SK-N-SH (cell line): ENCODE results near the gene KCNK18. TPM values are rescaled to one million over a fixed set of nuclear protein-coding genes. Genes with fewer than 3 reads are reported as not detected.

Experiments
- CTCF ChIA-PET: fragments of 300-600, 350-600 bp; formaldehyde crosslinking; extraction: SDS; loops from one replicate; lab custom pipeline; 2021; lab: Yijun Ruan, JAX
- POLR2A ChIA-PET: fragments of 350-600 bp; sonication (Branson Sonifier 250); formaldehyde crosslinking; extraction: SDS; loops from one replicate; lab custom pipeline; 2020; ENCODE audit warnings: antibody characterized with exemption, inconsistent platforms; lab: Yijun Ruan, JAX
- DNase-seq: peaks from one replicate; pipeline ENCODE4 v3.0.0; 2012
- H2AFZ ChIP-seq: fragments of 200-600 bp; sonication (generic); 2 replicates; pipeline ENCODE4 v1.8.1; 2016; ENCODE audit warnings: antibody characterized with exemption, mild to moderate bottlenecking, low read depth
- H3F3A ChIP-seq: fragments of 200-600 bp; sonication (generic); replicated peaks from 2 replicates; pipeline ENCODE3; 2016; ENCODE audit warnings: antibody characterized with exemption, mild to moderate bottlenecking; ENCODE audit not compliant: insufficient read depth
- H3K27ac ChIP-seq, 2 experiments: fragments of 200-500 bp in 1 of 2; fragments of 200-600 bp in 1 of 2; sonication (Bioruptor generic) in 1 of 2; sonication (generic), shearing (Covaris generic) in 1 of 2; 2 replicates each; pipeline versions ENCODE4 v1.5.1 to v1.6.1; 2014 to 2016; ENCODE audit warnings: low read depth in 2 of 2, inconsistent platforms in 1 of 2, low read length in 1 of 2, mild to moderate bottlenecking in 1 of 2, mixed read lengths in 1 of 2
- H3K27me3 ChIP-seq: fragments of 200-600 bp; sonication (generic), shearing (Covaris generic); 2 replicates; pipeline ENCODE4 v1.6.1; 2016; ENCODE audit warnings: mixed run types; ENCODE audit not compliant: insufficient read depth
- H3K36me3 ChIP-seq, 2 experiments: fragments of 200-500 bp in 1 of 2; fragments of 200-600 bp in 1 of 2; sonication (Bioruptor generic) in 1 of 2; sonication (generic) in 1 of 2; replicated peaks in 1 of 2; 2 replicates each; pipeline versions ENCODE3 to v1.5.1; 2014 to 2016; ENCODE audit warnings: low read length in 1 of 2, mild to moderate bottlenecking in 1 of 2; ENCODE audit not compliant: insufficient read depth in 2 of 2, control insufficient read depth in 1 of 2
- H3K4me1 ChIP-seq, 2 experiments: fragments of 200-500 bp in 1 of 2; fragments of 200-600 bp in 1 of 2; sonication (Bioruptor generic) in 1 of 2; sonication (generic), shearing (Covaris generic) in 1 of 2; 2 replicates each; pipeline versions ENCODE4 v1.5.1 to v1.6.1; 2014 to 2016; ENCODE audit warnings: low read depth in 1 of 2, low read length in 1 of 2, mixed run types in 1 of 2; ENCODE audit not compliant: insufficient read depth in 2 of 2, control insufficient read depth in 1 of 2
- H3K4me2 ChIP-seq: fragments of 200-600 bp; sonication (generic), shearing (Covaris generic); 2 replicates; pipeline ENCODE4 v1.6.1; 2017; ENCODE audit warnings: mixed run types
- H3K4me3 ChIP-seq, 2 experiments: fragments of 200-500 bp in 1 of 2; fragments of 200-600 bp in 1 of 2; sonication (Bioruptor generic) in 1 of 2; sonication (generic), shearing (Covaris generic) in 1 of 2; 2 replicates each; pipeline versions ENCODE4 v1.5.1 to v1.8.1; 2014 to 2016; ENCODE audit warnings: low read depth in 2 of 2, inconsistent platforms in 1 of 2, low read length in 1 of 2, mild to moderate bottlenecking in 1 of 2, mixed read lengths in 1 of 2, moderate library complexity in 1 of 2
- H3K79me2 ChIP-seq: fragments of 200-600 bp; sonication (generic); 2 replicates; pipeline ENCODE4 v1.8.1; 2017; ENCODE audit warnings: mild to moderate bottlenecking; ENCODE audit not compliant: insufficient read depth
- H3K9ac ChIP-seq: fragments of 200-600 bp; sonication (generic); 2 replicates; pipeline ENCODE4 v1.6.1; 2017; ENCODE audit warnings: mixed run types
- H3K9me2 ChIP-seq: fragments of 200-600 bp; sonication (generic); 2 replicates; pipeline ENCODE4 v1.6.1; 2017; ENCODE audit warnings: mixed run types
- H3K9me3 ChIP-seq: fragments of 200-600 bp; sonication (generic); 2 replicates; pipeline ENCODE4 v1.6.1; 2017; ENCODE audit warnings: mixed run types, mild to moderate bottlenecking, moderate library complexity
- H4K20me1 ChIP-seq: fragments of 200-600 bp; sonication (generic); 2 replicates; pipeline ENCODE4 v1.6.1; 2017; ENCODE audit warnings: mild to moderate bottlenecking, mixed run types; ENCODE audit not compliant: insufficient read depth
- CHD2 ChIP-seq: fragments of 150-350 bp; IDR thresholded peaks from 2 replicates; pipeline ENCODE4 v1.6.1; 2018; ENCODE audit warnings: low read length; ENCODE audit not compliant: partially characterized antibody
- CTCF ChIP-seq: fragments of 200-600 bp; sonication (generic); IDR thresholded peaks from 2 replicates; pipeline ENCODE4 v1.6.1; 2017; ENCODE audit warnings: antibody characterized with exemption, mild to moderate bottlenecking, moderate library complexity
- GABPA ChIP-seq: IDR thresholded peaks from 2 replicates; pipeline ENCODE4 v1.4.0; 2012; ENCODE audit warnings: low read depth, mild to moderate bottlenecking
- GATA2 ChIP-seq: sonication (generic); formaldehyde crosslinking; IDR thresholded peaks from 2 replicates; pipeline ENCODE4 v1.5.0; 2020; ENCODE audit warnings: mild to moderate bottlenecking, missing genetic modification reagents
- JUND ChIP-seq: IDR thresholded peaks from 2 replicates; pipeline ENCODE4 v1.4.0; 2012
- MAX ChIP-seq: IDR thresholded peaks from 2 replicates; pipeline ENCODE4 v1.4.0; 2012; ENCODE audit warnings: low read depth
- MXI1 ChIP-seq: IDR thresholded peaks from 2 replicates; pipeline ENCODE4 v1.6.1; 2012; ENCODE audit warnings: mild to moderate bottlenecking, low read depth, low read length, improper control_type of control experiment
- NFIC ChIP-seq: IDR thresholded peaks from 2 replicates; pipeline ENCODE4 v1.4.0; 2012; ENCODE audit warnings: borderline replicate concordance
- PBX3 ChIP-seq: IDR thresholded peaks from 2 replicates; pipeline ENCODE4; 2012
- RAD21 ChIP-seq: IDR thresholded peaks from 2 replicates; pipeline ENCODE4 v1.6.1; 2012; ENCODE audit warnings: mild to moderate bottlenecking, low read length
- RCOR1 ChIP-seq: fragments of 150-350 bp; IDR thresholded peaks from 2 replicates; pipeline ENCODE4 v1.6.1; 2017; ENCODE audit warnings: antibody characterized with exemption, low read length
- SIN3A ChIP-seq: IDR thresholded peaks from 2 replicates; pipeline ENCODE4 v1.6.1; 2012; ENCODE audit warnings: low read depth, mild to moderate bottlenecking, low read length, moderate library complexity, borderline replicate concordance
- SMC3 ChIP-seq: IDR thresholded peaks from 2 replicates; pipeline ENCODE4 v1.6.1; 2012; ENCODE audit warnings: low read depth, low read length, improper control_type of control experiment
- YY1 ChIP-seq: IDR thresholded peaks from 2 replicates; pipeline ENCODE4 v1.4.0; 2012; ENCODE audit warnings: low read depth, mild to moderate bottlenecking
- ZBTB33 ChIP-seq: IDR thresholded peaks from 2 replicates; pipeline ENCODE4 v1.4.0; 2012; ENCODE audit warnings: low read depth, borderline replicate concordance
- WGBS: methylation state at CpG from one replicate; pipeline ENCODE4 v1.1.6; 2017; ENCODE audit warnings: low lambda C conversion rate; 5-methylcytosine and 5-hydroxymethylcytosine counted together
- polyA plus RNA-seq, 3 experiments: library from polyadenylated mRNA; depleted of rRNA; stranded (reverse); fragments of >200 nt; gene quantifications; 2 replicates each; pipeline ENCODE4 v1.2.3, GENCODE V29; 2012

Gene KCNK18
- polyA plus RNA-seq, 1 of the 3 experiments (the other 2 are of a cell fraction) = not detected

DNA sequence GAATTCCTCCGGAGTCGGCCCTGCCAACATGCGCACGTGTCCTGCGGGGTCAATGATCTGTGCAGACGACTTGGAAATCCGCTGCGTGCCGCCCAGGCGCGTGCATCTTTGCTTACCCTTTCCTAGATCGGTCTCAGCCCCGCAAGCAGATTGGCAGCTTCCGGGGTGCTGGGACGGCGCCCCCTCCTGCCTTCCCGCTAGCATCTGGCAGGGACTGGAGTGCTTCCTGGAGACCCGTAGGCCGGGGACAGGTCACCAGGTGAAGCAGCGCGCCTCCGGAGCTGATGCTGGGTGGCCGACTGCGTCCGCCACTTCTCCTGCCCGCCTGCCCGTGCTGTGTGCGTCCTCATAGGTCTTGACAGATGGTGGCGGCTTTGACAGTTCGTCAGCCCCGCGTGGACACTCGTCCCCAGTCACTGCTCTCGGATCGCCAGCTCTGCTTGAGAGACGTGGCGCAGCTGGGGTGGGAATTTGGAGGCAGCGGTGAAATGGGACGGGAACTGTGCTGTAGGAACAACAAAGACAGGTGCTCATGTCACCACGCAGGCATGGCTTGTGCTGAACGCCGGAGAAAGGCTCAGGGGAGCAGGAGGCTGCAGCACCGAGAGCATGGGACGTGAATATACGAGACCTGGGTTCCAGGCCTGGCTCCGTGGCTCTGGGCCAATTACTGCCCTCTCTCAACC lies 21.9 kb upstream of the KCNK18 start:
- Histone ChIP-seq H3K4me2 (peak overlapping the region; percentile 89), H3K4me1 (peaks cover 0 to 9% of the 10 kb centered on the region in 2 experiments; a peak in 1 of 4 replicates), H2AFZ (peak overlapping the region; percentile 78; the same call in 1 of the 2 replicates), H3K27me3 (peaks cover 30% of the 10 kb centered on the region), H3K4me3 (peak overlapping the region; percentile 52 to 64), H3K9ac (no peak overlapping the region), H3K9me3 (no peaks in the 10 kb centered on the region), H3K27ac (no peak overlapping the region), H3K9me2 (no peaks in the 10 kb centered on the region), H3K36me3 (no peaks in the 10 kb centered on the region), H4K20me1 (no peaks in the 10 kb centered on the region), H3F3A (no peaks in the 10 kb centered on the region), H3K79me2 (no peaks in the 10 kb centered on the region)
- 6% methylated on average over 6 of the region's 46 CpGs for WGBS
- DNase-seq = peak; percentile 62
- peak; percentile 46; the same call in 1 of the 2 replicates for TF ChIP-seq MXI1
- TF ChIP-seq CHD2 = no peak
- TF ChIP-seq PBX3 = no peak
- peak; percentile 10; the same call in 1 of the 2 replicates for TF ChIP-seq CTCF
- ChIA-PET CTCF (interaction anchor here (0.6 to 7.4 kb wide), 95 partner anchors 9 to 605 kb away, joined by 3 to 226 read pairs (median 5); partner anchors contain the start of genes ENO4, KCNK18 and SHTN1), POLR2A (interaction anchor here (1.3 kb wide), 1 partner anchor 378 kb away, joined by 4 read pairs; no protein-coding TSS in a partner anchor)

- H3K27ac ChIP-seq = no peak overlapping the region
- H3F3A ChIP-seq = no peaks in the 10 kb centered on the region
- H3K4me2 ChIP-seq = peak overlapping the region; percentile 89
- H3K9ac ChIP-seq = no peak overlapping the region
- H3K4me1 ChIP-seq = peaks cover 0 to 9% of the 10 kb centered on the region in 2 experiments; a peak in 1 of 4 replicates
- no peaks in the 10 kb centered on the region for H3K9me3 ChIP-seq
- H3K79me2 ChIP-seq = no peaks in the 10 kb centered on the region
- no peaks in the 10 kb centered on the region for H4K20me1 ChIP-seq
- DNase-seq = peak; percentile 78
- CTCF ChIA-PET = interaction anchor here (0.7 to 7.4 kb wide), 55 partner anchors 10 to 578 kb away, joined by 3 to 226 read pairs (median 5); partner anchors contain the start of genes KCNK18 and SHTN1
- whole genome bisulfite sequencing = 4% methylated on average over 12 of the region's 12 CpGs
- H2AFZ ChIP-seq = no peak overlapping the region; the same call in 1 of the 2 replicates
- peaks cover 28% of the 10 kb centered on the region for H3K27me3 ChIP-seq
- peak overlapping the region; percentile 52 to 64 for H3K4me3 ChIP-seq
- H3K36me3 ChIP-seq = no peaks in the 10 kb centered on the region
- POLR2A ChIA-PET = interaction anchor here (1.3 kb wide), 1 partner anchor 379 kb away, joined by 4 read pairs; no protein-coding TSS in a partner anchor
- H3K9me2 ChIP-seq = no peaks in the 10 kb centered on the region
- TF ChIP-seq RAD21 (peak; percentile 86), JUND (no peak), CTCF (peak; percentile 89), PBX3 (no peak), SMC3 (peak; percentile 62), MAX (no peak), YY1 (no peak), GATA2 (CRISPR knock-in tag) (no peak), ZBTB33 (no peak), GABPA (peak; percentile 16; the same call in 1 of the 2 replicates), NFIC (peak; percentile 45; the same call in 1 of the 2 replicates), RCOR1 (0 out of 2 replicates have a peak, but pooled peaks have one; percentile 14), SIN3A (no peak)
Measured at GRCh38 chr10:117175901-117176534, 21.3 kb upstream of the KCNK18 start.
